Brain (organoid and tissue), 1 donor: ENCODE measurements around the gene UNC93A. TPM values are rescaled to one million over a fixed set of nuclear protein-coding genes. Genes with fewer than 3 reads are reported as not detected.

Experiments used
- polyA plus RNA-seq: library from polyadenylated mRNA; stranded (reverse); fragments of 350-450 nt; fragmentation: Illumina TruSeq; extraction: RNeasy Lipid Tissue Mini Kit (QIAGEN cat#74804); gene quantifications from one replicate; pipeline ENCODE4 v1.2.3, GENCODE V29; 2015; ENCODE audit warnings: low read depth, low replicate concordance; ENCODE audit not compliant: insufficient read depth

Gene UNC93A
- polyA plus RNA-seq, 1 donor from 2014 or later = not detected

Other genes starting within 250 kb of the UNC93A start
- 0.27 TPM for gene CCR6, start 168.2 kb upstream of the UNC93A start, polyA plus RNA-seq
- gene GPR31, start 133.3 kb upstream of the UNC93A start, polyA plus RNA-seq = not detected
- not detected for gene TTLL2, start 33.8 kb downstream of the UNC93A start, polyA plus RNA-seq